CD4-positive, alpha-beta T cell treated with Interleukin-2 at 100 ng/mL for 4 hours (primary cell): ENCODE measurements around the gene ERC2.
"Not testable (repeated sequence)": the region's sequence is repeated elsewhere in the genome, so short reads cannot be mapped to it uniquely, and the experiment has no call there.

Experiments
- DNase-seq: peaks from one replicate; pipeline ENCODE4 v3.0.0-alpha.2; 2020; ENCODE audit warnings: low spot score

The ERC2 gene

GRCh38 chr3:55880357-55880756, 587.9 kb downstream of the ERC2 start:
- DNase-seq, result no peak

GRCh38 chr3:55879901-55880331, 588.4 kb downstream of the ERC2 start:
- no peak for DNase-seq

GRCh38 chr3:55877703-55878102, 590.6 kb downstream of the ERC2 start:
- DNase-seq, result no peak

DNA sequence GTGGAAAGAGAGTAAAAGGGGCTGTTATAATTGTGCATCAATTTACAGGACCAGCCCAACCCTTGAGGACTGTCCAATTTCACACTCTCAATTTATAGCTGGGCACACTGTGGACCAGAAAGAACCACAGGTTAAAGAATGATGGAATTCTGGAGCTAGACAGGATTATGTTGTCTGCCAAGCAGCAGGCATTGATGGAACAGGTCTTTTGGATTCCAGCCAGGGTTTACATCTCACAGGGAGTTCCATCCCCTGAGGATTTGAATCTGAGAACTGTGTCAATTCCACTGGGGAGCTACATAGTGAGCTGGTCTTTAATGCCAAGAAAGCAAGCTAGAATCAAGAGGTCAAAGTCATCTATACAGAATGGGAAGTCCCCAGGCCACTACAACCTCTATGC, 591.7 kb downstream of the ERC2 start:
- DNase-seq, result no peak

DNA sequence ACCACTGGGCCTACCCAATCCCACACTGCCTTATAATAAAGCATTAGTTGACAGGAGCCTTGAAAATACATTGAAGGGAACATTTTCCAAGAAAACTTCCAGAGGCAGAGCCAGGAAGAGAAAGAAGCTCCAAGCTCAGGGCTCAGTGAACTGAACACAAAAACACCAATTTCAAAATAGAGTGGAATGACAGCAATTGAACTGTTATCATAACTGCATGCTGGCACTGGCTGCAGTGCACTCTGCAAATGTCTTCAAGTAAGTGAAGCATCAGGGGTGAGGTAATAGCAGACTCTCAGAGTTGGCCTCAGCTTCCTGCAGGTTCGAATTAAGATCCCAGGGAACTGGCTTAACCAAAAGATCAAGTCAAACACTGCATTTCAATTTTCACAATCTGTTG, 593.2 kb downstream of the ERC2 start:
- no peak for DNase-seq

DNA sequence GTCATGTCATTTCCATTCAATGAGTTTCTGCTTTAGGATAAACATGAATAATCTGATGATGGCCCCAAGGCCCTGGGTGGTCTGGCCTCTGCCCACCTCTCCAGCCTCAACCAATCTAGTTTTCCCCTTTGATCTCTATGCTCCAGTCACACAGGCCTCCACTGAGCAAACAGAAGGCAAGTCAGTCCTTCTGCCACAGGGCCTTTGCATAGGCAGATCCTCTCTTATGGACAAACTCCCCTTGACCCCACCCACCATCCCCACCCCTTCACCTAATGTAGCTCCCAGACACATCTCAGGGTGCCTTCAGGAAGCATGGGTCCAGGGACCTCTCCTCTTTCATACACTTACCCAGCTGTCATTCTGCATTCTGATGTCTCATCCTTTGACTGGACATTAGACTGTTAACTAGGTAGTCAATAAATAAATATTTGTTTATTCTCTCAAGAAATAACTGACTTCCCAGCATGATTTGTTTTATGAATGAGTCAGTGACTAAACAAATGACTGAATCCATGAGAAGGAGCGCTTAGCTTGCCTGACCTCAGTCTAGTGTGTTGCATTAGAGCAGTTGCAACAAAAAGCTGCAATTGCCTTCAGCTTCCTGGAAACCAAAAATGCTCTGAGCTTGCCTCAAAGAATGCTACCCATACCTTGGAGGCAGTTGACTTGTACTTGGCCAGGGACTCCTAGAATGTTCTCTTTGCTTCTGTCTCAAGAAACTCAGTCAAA, 594.6 kb downstream of the ERC2 start:
- DNase-seq, result no peak

- DNase-seq, result no peak
Observed at GRCh38 chr3:55870594-55870993, 597.7 kb downstream of the ERC2 start.

GRCh38 chr3:55868347-55868746, 599.9 kb downstream of the ERC2 start:
- no peak for DNase-seq

GRCh38 chr3:55863028-55863427, 605.2 kb downstream of the ERC2 start:
- no peak for DNase-seq

- DNase-seq, result no peak
Observed at GRCh38 chr3:55860049-55860721, 608.1 kb downstream of the ERC2 start.

DNA sequence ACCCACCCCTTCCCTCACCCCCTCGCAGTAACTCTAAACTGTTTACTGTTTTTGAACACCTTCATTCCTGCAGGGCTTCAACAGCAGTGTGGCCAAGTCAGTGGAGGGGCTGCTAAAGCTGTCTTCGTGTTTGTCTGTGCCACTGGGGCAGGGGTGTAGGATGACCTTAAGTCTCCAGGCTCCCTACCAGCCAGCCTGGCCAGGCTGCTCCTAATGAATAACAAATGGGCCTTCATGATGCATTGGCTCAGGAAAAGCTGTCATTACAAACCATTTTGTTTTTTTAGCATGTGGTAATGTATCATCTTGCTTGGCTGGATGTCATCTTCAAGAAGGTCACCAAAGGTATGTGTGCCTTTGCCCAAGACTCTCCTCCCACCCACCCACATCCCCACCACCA, 609.0 kb downstream of the ERC2 start:
- DNase-seq, result no peak

GRCh38 chr3:55858727-55859126, 609.5 kb downstream of the ERC2 start:
- no peak for DNase-seq

DNA sequence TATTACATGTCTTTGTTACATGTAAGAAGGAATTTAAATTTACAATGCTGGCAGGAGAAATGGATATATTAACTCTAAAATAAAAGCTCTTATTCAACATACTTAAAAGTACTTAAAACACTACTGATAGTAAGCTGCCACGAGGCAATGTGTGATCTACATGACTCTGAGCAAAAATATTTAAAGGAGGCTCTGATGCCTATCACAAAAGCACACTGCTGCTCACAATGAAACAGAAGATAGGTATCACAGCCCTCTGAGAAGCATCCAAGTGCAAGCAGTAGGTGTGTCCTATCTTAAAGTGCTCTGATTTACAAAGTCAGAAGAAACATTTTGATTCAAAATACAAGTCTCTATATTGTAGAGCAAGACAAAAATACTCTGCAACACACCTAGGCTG, 610.0 kb downstream of the ERC2 start:
- no peak for DNase-seq

GRCh38 chr3:55857633-55858032, 610.6 kb downstream of the ERC2 start:
- no peak for DNase-seq

DNA sequence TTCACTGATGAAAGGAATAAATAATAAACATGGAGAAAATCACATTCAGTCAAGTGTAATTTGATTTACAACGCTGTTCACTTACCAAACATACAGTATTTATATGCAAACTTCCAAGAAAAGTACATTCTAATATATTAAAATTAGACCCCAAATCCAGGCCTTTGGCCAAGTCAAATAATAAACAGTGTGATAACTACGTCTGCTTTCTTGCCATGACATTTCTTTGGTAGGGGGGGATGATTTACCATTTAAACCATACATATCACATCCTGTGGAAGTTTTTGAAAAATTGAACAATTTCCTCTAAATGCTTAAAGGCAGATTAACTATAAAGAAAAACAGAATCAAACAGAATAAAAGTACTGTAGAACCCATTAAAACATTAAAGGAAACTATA, 613.0 kb downstream of the ERC2 start:
- no peak for DNase-seq

DNA sequence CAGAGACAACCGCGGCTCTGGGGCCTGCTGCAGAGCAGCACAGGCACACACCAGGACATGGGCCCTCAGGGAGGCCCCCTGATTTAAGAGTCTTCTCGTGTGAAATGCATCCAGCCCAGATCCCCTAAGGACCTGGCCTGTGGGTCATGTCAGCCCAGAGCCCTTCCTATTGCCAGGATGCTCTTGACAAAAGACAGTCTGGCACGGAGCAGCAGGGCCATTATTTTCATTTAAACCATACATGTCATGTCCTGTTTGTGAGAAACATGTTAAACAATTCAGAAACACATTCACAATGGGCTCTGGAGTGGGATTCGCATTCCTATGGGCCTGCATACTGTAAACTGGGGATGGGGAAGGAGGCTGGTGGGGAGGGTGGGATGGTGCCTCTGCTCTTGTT, 613.8 kb downstream of the ERC2 start:
- DNase-seq, result no peak

DNA sequence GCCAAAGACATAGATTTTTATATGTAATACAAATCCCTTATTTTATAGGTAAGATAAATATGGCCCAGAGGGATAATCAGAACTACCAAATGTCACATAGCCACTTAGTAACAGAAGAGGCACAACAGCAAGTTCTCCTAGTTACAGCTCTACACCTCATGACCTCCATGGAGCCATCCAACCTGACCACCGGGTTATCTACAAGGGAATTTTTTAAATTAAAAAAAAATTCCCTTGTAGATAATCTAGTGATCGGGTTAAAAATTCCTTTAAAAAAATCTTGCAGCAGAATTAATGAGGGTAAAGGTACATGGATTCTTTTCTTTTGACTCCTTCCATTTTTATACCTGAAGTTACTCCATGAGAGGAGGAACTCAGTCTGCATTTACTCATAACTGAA, 615.9 kb downstream of the ERC2 start:
- no peak for DNase-seq

DNA sequence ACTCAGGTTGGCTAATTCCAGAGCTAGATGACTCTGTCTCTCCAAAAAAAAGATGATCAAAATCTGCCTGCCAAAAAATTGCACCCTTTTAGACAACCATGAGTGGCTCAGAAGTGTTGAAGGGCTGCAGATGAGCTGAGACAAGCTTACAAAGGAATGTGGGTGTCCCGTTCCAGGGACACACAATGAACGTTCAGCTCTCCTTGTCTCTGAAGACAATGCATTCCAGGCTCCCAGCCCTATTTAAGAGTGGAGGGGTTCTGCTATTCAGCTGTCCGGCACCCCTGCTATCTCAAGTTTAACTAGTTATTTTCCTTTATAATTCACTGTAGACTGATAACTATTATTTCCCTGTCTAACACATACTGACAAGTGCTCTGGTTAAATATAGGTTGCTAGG, 626.1 kb downstream of the ERC2 start:
- DNase-seq, result no peak

DNA sequence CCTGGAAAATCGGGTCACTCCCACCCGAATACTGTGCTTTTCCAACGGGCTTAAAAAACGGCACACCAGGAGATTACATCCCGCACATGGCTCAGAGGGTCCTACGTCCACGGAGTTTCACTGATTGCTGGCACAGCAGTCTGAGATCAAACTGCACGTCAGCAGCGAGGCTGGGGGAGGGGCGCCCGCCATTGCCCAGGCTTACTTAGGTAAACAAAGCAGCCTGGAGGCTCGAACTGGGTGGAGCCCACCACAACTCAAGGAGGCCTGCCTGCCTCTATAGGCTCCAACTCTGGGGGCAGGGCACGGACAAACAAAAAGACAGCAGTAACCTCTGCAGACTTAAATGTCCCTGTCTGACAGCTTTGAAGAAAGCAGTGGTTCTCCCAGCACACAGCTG, 636.4 kb downstream of the ERC2 start:
- DNase-seq, result not testable (repeated sequence)

- no peak for DNase-seq
Observed at GRCh38 chr3:55828712-55829111, 639.6 kb downstream of the ERC2 start.

- DNase-seq, result no peak
Observed at GRCh38 chr3:55827786-55828185, 640.5 kb downstream of the ERC2 start.

GRCh38 chr3:55826731-55827496, 641.4 kb downstream of the ERC2 start:
- no peak for DNase-seq

DNA sequence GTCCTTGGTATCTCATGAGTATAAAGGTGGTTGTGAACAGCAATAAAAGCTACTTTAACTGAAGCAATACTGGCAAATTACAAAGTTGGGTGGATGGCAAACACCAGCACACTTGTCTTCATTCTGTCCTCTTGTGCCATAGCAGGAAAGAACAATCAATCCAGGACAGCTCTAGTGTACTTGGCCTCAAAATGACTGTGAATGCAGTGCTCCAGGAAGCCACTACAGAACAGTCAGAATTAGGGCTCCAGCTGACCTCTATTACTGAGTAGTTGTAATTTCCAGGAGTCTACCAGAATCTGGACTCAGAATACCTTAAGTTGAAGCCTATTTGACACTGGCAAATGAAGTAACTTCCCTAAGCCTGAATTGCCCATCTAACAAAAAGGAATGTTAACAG, 642.2 kb downstream of the ERC2 start:
- no peak for DNase-seq
